Kidney (tissue), 14 donors: ENCODE measurements around the gene GPC6. TPM values are rescaled to one million over a fixed set of nuclear protein-coding genes. Genes with fewer than 3 reads are reported as not detected.

ENCODE experiments used
- DNase-seq, 5 donors: peaks; one replicate each; pipeline ENCODE4 v3.0.0-alpha.2; 2013 to 2020
- FAIRE-seq: peaks from 2 replicates; lab custom pipeline; 2012; peaks lifted over from hg19 to GRCh38; lab: Jason Lieb, UNC
- H3K27ac ChIP-seq, 2 donors: one replicate each; pipeline ENCODE4 v1.7.0; 2013; ENCODE audit warnings: low read depth in 2 of 2, low read length in 2 of 2, inconsistent platforms in 1 of 2
- H3K27me3 ChIP-seq: one replicate; pipeline ENCODE4 v1.7.1; 2013; ENCODE audit warnings: low read length, inconsistent platforms; ENCODE audit not compliant: control insufficient read depth, insufficient read depth
- H3K36me3 ChIP-seq, 3 donors: one replicate each; pipeline versions ENCODE4 v1.7.0 to v1.7.1; 2013; ENCODE audit warnings: low read length in 3 of 3, control low read depth in 1 of 3, inconsistent platforms in 1 of 3; ENCODE audit not compliant: insufficient read depth in 3 of 3, control insufficient read depth in 2 of 3
- H3K4me1 ChIP-seq, 3 donors: one replicate each; pipeline versions ENCODE4 v1.7.0 to v1.7.1; 2013; ENCODE audit warnings: low read length in 3 of 3, inconsistent platforms in 1 of 3, low read depth in 1 of 3; ENCODE audit not compliant: control insufficient read depth in 2 of 3, insufficient read depth in 2 of 3
- H3K4me3 ChIP-seq, 3 donors: one replicate each; pipeline versions ENCODE4 v1.7.0 to v1.8.1; 2013; ENCODE audit warnings: low read length in 3 of 3, control low read depth in 1 of 3, inconsistent platforms in 1 of 3
- H3K9ac ChIP-seq, 3 donors: one replicate each; pipeline versions ENCODE4 v1.7.0 to v1.7.1; 2013; ENCODE audit warnings: low read length in 3 of 3, control low read depth in 1 of 3, inconsistent platforms in 1 of 3
- H3K9me3 ChIP-seq, 3 donors: one replicate each; pipeline versions ENCODE4 v1.7.0 to v1.7.1; 2013; ENCODE audit warnings: low read length in 3 of 3, control low read depth in 1 of 3, inconsistent platforms in 1 of 3; ENCODE audit not compliant: control insufficient read depth in 2 of 3, insufficient read depth in 1 of 3
- intact Hi-C: fragments of 100-400 bp; cut with DNase I; formaldehyde crosslinking; loops from one replicate; pipeline ENCODE4 v1.11.1; 2022
- polyA plus RNA-seq: library from polyadenylated mRNA; stranded (reverse); fragments of 350-450 nt; fragmentation: Illumina TruSeq; extraction: RNeasy Lipid Tissue Mini Kit (QIAGEN cat#74804); gene quantifications from one replicate; pipeline ENCODE4 v1.2.3, GENCODE V29; 2014; ENCODE audit warnings: low read depth, low replicate concordance; ENCODE audit not compliant: insufficient read depth
- total RNA-seq: library from RNA; stranded (reverse); fragmentation: NEBNext Ultra II Directional; extraction: Animal tissue kit (Norgen Biotek cat#: 25700); gene quantifications from one replicate; pipeline ENCODE4 v1.2.1, GENCODE V29; 2021
- TF ChIP-seq, protein P1 (sequence below): IDR thresholded peaks from 3 replicates; pipeline ENCODE4 v1.5.1; 2012; ENCODE audit warnings: mild to moderate bottlenecking, moderate library complexity, borderline replicate concordance; ENCODE audit not compliant: insufficient read depth; ENCODE audit errors: extremely low read depth
- donor health status: control.
- donor health status: control.
- donor health status: control.
- donor health status: control.
- donor health status: control.
- donor health status: DM: yes; HTN: yes; CAD: no.
- donor health status: Normal renal cell carcinoma (clear cell type).

Gene GPC6
- total and polyA plus RNA-seq, 2 donors from 2014 or later: 6.2 to 15.5 TPM

DNA sequence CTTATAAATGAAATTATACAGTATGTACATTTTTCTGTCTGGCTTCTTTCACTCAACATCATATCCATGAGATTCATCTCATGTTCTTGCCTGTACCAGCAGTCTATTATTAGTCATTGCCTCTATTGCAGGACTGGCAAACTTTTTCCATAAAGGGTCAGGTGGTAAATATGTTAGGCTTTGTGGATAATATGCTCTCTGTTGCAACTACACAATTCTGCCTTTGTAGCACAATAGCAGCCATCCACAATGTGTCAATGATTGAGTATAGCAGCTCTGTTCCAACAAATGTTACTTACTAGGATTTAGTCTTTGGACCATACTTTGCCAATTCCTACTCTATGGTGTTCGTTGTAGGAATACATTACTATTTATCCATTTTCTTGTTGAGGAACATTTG lies 948.5 kb downstream of the GPC6 start:
- FAIRE-seq (no peak), DNase-seq (no peak)
- H3K27ac ChIP-seq: no peak overlapping the region
- H3K9me3 ChIP-seq: no peaks in the 10 kb centered on the region
- no peak overlapping the region for H3K4me3 ChIP-seq
- no peaks in the 10 kb centered on the region for H3K36me3 ChIP-seq
- no peaks in the 10 kb centered on the region for H3K4me1 ChIP-seq
- H3K27me3 ChIP-seq: no peaks in the 10 kb centered on the region
- intact Hi-C loops: no loop called here
- no peak overlapping the region for H3K9ac ChIP-seq
- TF ChIP-seq, protein P1, sequence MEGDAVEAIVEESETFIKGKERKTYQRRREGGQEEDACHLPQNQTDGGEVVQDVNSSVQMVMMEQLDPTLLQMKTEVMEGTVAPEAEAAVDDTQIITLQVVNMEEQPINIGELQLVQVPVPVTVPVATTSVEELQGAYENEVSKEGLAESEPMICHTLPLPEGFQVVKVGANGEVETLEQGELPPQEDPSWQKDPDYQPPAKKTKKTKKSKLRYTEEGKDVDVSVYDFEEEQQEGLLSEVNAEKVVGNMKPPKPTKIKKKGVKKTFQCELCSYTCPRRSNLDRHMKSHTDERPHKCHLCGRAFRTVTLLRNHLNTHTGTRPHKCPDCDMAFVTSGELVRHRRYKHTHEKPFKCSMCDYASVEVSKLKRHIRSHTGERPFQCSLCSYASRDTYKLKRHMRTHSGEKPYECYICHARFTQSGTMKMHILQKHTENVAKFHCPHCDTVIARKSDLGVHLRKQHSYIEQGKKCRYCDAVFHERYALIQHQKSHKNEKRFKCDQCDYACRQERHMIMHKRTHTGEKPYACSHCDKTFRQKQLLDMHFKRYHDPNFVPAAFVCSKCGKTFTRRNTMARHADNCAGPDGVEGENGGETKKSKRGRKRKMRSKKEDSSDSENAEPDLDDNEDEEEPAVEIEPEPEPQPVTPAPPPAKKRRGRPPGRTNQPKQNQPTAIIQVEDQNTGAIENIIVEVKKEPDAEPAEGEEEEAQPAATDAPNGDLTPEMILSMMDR: no peak

DNA sequence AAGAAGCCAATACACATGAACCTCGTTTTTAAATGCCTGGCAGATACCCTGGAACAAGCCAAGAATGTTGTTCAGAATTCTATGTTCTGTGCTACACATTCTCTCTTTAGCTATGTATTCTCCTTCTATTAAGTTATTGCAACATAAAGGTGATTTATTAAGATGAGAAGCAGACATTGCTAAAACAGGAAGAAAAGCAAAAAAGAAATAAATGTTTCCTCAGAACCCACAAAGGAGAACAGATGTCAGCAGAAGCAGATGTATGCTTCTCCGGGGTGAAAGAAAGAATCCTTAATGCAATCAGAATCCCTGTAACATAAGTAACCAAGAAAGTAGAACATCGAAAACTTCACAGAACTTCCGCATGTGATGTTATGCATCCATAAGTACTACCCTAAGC lies 950.0 kb downstream of the GPC6 start:
- Histone ChIP-seq H3K9ac (no peak overlapping the region), H3K27me3 (no peaks in the 10 kb centered on the region), H3K4me1 (no peaks in the 10 kb centered on the region), H3K4me3 (no peak overlapping the region), H3K27ac (no peak overlapping the region), H3K36me3 (no peaks in the 10 kb centered on the region), H3K9me3 (no peaks in the 10 kb centered on the region)
- DNase-seq: peak in 2 of 5 donors; percentile 16 to 69
- intact Hi-C loops: no loop called here
- TF ChIP-seq, protein P1: no peak
- FAIRE-seq: no peak

DNA sequence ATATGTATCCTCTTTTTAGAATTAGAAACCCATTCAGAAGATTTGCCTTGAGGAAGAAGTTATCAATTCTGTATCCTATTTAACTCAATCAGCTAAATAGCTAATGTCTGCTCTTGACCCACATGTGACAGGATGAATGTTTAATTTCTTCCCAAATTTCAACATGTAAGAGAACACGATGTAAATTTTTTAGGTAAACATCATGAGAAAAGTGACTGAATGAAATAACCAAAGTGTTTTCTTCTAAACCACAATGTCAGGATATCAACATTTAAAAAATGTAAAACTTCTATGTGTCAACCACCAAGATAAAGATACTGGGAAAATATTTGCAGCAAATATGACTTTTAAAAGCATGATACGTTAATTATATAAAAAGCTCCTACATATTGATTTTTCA lies 950.4 kb downstream of the GPC6 start:
- no peaks in the 10 kb centered on the region for H3K9me3 ChIP-seq
- H3K4me3 ChIP-seq: no peak overlapping the region
- no peaks in the 10 kb centered on the region for H3K27me3 ChIP-seq
- H3K27ac ChIP-seq: no peak overlapping the region
- FAIRE-seq (no peak), DNase-seq (no peak)
- intact Hi-C loops: no loop called here
- no peaks in the 10 kb centered on the region for H3K36me3 ChIP-seq
- TF ChIP-seq, protein P1: no peak
- no peak overlapping the region for H3K9ac ChIP-seq
- no peaks in the 10 kb centered on the region for H3K4me1 ChIP-seq

DNA sequence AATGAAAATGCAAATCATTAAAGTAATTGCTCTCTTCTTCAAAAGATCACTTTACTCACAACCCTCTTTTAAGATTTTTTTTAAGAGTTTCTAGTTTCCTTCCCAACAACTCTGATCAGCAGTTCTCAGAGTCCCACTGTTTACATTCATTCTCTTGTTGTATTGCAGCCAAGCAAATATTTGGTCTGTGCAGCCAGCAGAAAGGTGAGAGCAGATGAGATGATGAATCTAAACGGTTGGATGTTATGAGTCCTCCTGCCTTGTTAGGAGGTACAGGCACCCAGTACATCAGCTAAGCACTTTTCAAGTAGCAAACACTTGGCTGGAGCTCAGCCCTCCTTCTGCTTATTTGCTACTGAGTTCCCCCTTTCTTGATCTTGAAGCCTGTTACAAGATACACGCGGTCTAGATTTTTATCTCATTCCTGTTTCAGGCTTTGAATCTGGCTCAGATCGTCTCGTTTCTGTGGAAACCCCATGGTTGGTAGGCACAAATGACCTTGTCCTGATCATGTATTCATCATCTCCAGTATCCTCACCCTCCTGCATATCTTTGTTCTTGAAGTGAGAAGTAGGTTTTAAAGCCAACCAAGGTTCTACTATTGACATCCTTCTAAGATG lies 952.1 kb downstream of the GPC6 start:
- no peak overlapping the region for H3K9ac ChIP-seq
- H3K4me1 ChIP-seq: no peaks in the 10 kb centered on the region
- TF ChIP-seq, protein P1: no peak
- no peaks in the 10 kb centered on the region for H3K36me3 ChIP-seq
- no peak overlapping the region for H3K27ac ChIP-seq
- FAIRE-seq (no peak), DNase-seq (no peak)
- no peaks in the 10 kb centered on the region for H3K27me3 ChIP-seq
- no peak overlapping the region for H3K4me3 ChIP-seq
- intact Hi-C loops: no loop called here
- no peaks in the 10 kb centered on the region for H3K9me3 ChIP-seq
